HepG2 (cell line): ENCODE results near the gene SLAIN2. TPM values are rescaled to one million over a fixed set of nuclear protein-coding genes. Genes with fewer than 3 reads are reported as not detected.

Source experiments
- ATAC-seq: fragments of 200-7000 bp; cut with Tn5 transposase; 3 replicates; pipeline ENCODE4 v1.9.1; 2020; ENCODE audit warnings: mild to moderate bottlenecking, moderate library complexity
- BruUV-seq: library from RNA; stranded (reverse); fragments of 400-500 nt; replicated peaks from 2 replicates; lab custom pipeline; 2021; lab: Mats Ljungman, UMichigan
- CTCF ChIA-PET: fragments of 300-600 bp; formaldehyde crosslinking; extraction: SDS; loops from one replicate; lab custom pipeline; 2021; ENCODE audit warnings: low total read pairs, inconsistent platforms, low intra/inter-chr PET ratio; lab: Yijun Ruan, JAX
- POLR2A ChIA-PET: fragments of 350-600 bp; sonication (Branson Sonifier 250); formaldehyde crosslinking; loops from one replicate; lab custom pipeline; 2020; ENCODE audit warnings: antibody characterized with exemption, inconsistent platforms; lab: Yijun Ruan, JAX
- DNase-seq: peaks from one replicate; pipeline ENCODE4 v3.0.0-alpha.2; 2015; ENCODE audit warnings: low spot score
- FAIRE-seq: peaks from 3 replicates; lab custom pipeline; 2011; peaks lifted over from hg19 to GRCh38; lab: Jason Lieb, UNC
- H2AFZ ChIP-seq: one replicate; pipeline ENCODE4 v1.6.1; 2011; ENCODE audit warnings: low read length, inconsistent platforms
- H3K27ac ChIP-seq: fragments of 300-600 bp; 3 replicates; pipeline ENCODE4 v1.8.0; 2011; ENCODE audit warnings: mixed run types, mild to moderate bottlenecking, mixed read lengths, low read length, inconsistent platforms; ENCODE audit not compliant: insufficient read depth; ENCODE audit errors: extremely low read length
- H3K27me3 ChIP-seq, 2 experiments: fragments of 200-600 bp in 1 of 2; 2 replicates in 1 of 2; 3 replicates in 1 of 2; pipeline versions ENCODE4 v1.6.0 to v1.8.0; 2011; ENCODE audit warnings: low read length in 2 of 2, mild to moderate bottlenecking in 2 of 2, moderate library complexity in 2 of 2, inconsistent platforms in 1 of 2; ENCODE audit not compliant: insufficient read depth in 2 of 2, control insufficient read depth in 1 of 2
- H3K36me3 ChIP-seq, 2 experiments: fragments of 200-600 bp in 1 of 2; replicated peaks in 1 of 2; 2 replicates in 1 of 2; 3 replicates in 1 of 2; pipeline versions ENCODE4 v1.5.1 to v1.8.0; 2011; ENCODE audit warnings: low read length in 2 of 2, inconsistent platforms in 1 of 2; ENCODE audit not compliant: insufficient read depth in 2 of 2, control insufficient read depth in 1 of 2
- H3K4me1 ChIP-seq: 2 replicates; pipeline ENCODE4 v1.5.1; 2012; ENCODE audit warnings: low read length, inconsistent platforms; ENCODE audit not compliant: insufficient read depth
- H3K4me2 ChIP-seq: 2 replicates; pipeline ENCODE4 v1.6.0; 2011; ENCODE audit warnings: low read depth, low read length, inconsistent platforms
- H3K4me3 ChIP-seq, 3 experiments: fragments of 200-600 bp in 1 of 3; sonication (generic), shearing (Covaris generic) in 1 of 3; replicated peaks in 1 of 3; 2 replicates each; pipeline ENCODE4 v1.5.1; 2011 to 2016; ENCODE audit warnings: low read length in 3 of 3, inconsistent platforms in 2 of 3, low read depth in 2 of 3, mild to moderate bottlenecking in 2 of 3, control low read depth in 1 of 3, mixed read lengths in 1 of 3; ENCODE audit not compliant: insufficient read depth in 1 of 3
- H3K79me2 ChIP-seq: one replicate; pipeline ENCODE4 v1.6.1; 2011; ENCODE audit warnings: low read length, inconsistent platforms; ENCODE audit not compliant: insufficient read depth
- H3K9ac ChIP-seq: 2 replicates; pipeline ENCODE4 v1.6.0; 2011; ENCODE audit warnings: mild to moderate bottlenecking, low read depth, low read length, inconsistent platforms; ENCODE audit not compliant: insufficient read depth
- H3K9me3 ChIP-seq: 2 replicates; pipeline ENCODE4 v1.5.1; 2012; ENCODE audit warnings: mild to moderate bottlenecking, low read length
- H4K20me1 ChIP-seq: 2 replicates; pipeline ENCODE4 v1.6.0; 2011; ENCODE audit warnings: inconsistent platforms, mild to moderate bottlenecking, low read length, moderate library complexity; ENCODE audit not compliant: insufficient read depth
- ATF6 ChIP-seq: sonication (generic); formaldehyde crosslinking; conservative IDR thresholded peaks from 2 replicates; pipeline ENCODE4 v1.4.0; 2020; ENCODE audit warnings: missing genetic modification reagents
- CREB1 ChIP-seq, 2 experiments: fragments of 450-650 bp in 1 of 2; IDR thresholded peaks; 2 replicates each; pipeline ENCODE4 v1.6.1; 2016 to 2017; ENCODE audit warnings: control low read depth in 1 of 2, mild to moderate bottlenecking in 1 of 2, missing compliant biosample characterization in 1 of 2, missing genetic modification characterization in 1 of 2
- MED13 ChIP-seq: sonication (generic); formaldehyde crosslinking; IDR thresholded peaks from 2 replicates; pipeline ENCODE4 v1.5.0; 2020; ENCODE audit warnings: missing genetic modification reagents
- RERE ChIP-seq: IDR thresholded peaks from 2 replicates; pipeline ENCODE4 v1.6.1; 2016; ENCODE audit warnings: low read depth, missing genetic modification reagents, missing compliant biosample characterization
- SMC3 ChIP-seq: IDR thresholded peaks from 2 replicates; pipeline ENCODE4 v1.6.1; 2011; ENCODE audit warnings: low read length, improper control_type of control experiment
- STAG1 ChIP-seq: sonication (generic); formaldehyde crosslinking; IDR thresholded peaks from 2 replicates; pipeline ENCODE4 v1.4.0; 2020; ENCODE audit warnings: missing genetic modification reagents
- U2AF1 ChIP-seq: fragments of 200-400 bp; formaldehyde crosslinking; optimal IDR thresholded peaks from 2 replicates; pipeline ENCODE3; 2017; ENCODE audit warnings: mild to moderate bottlenecking, low read depth, low read length
- ZNF142 ChIP-seq: sonication (generic); formaldehyde crosslinking; IDR thresholded peaks from 2 replicates; pipeline ENCODE4 v1.4.0; 2020; ENCODE audit warnings: missing genetic modification reagents
- WGBS: methylation state at CpG from one replicate; pipeline ENCODE4 v1.1.6; 2017; ENCODE audit warnings: low lambda C conversion rate; 5-methylcytosine and 5-hydroxymethylcytosine counted together
- in situ Hi-C: cut with HindIII; loops from 2 replicates; pipeline ENCODE4 v1.10.0; 2017; ENCODE audit warnings: low pct_unique_long_range_greater_than_20kb; ENCODE audit not compliant: extremely low pct_ligation_motif_present
- intact Hi-C: fragments of 100-400 bp; cut with micrococcal nuclease; formaldehyde crosslinking; loops from one replicate; pipeline ENCODE4 v1.10.0; 2022; ENCODE audit not compliant: unreplicated experiment
- polyA plus RNA-seq, 8 experiments: library from polyadenylated mRNA; depleted of rRNA in 3 of 8; stranded (reverse) in 7 of 8; unstranded in 1 of 8; fragments of >200 nt; fragmentation: Illumina TruSeq in 4 of 8; extraction: Trizol in 4 of 8; gene quantifications; 2 replicates each; pipeline versions ENCODE4 v1.2.1 to v1.2.3, GENCODE V29; 2011 to 2016; ENCODE audit warnings: low read depth in 4 of 8, missing spikeins in 1 of 8, mixed read lengths in 1 of 8; ENCODE audit not compliant: insufficient read depth in 1 of 8
- total RNA-seq, 5 experiments: library from RNA; depleted of rRNA; stranded (reverse); fragments of >200 nt; fragmentation: Illumina TruSeq; extraction: Trizol; gene quantifications; 2 replicates each; pipeline ENCODE4 v1.2.3, GENCODE V29; 2016; ENCODE audit warnings: low read depth in 1 of 5

Gene SLAIN2
- total and polyA plus RNA-seq, 2 of the 13 experiments (the other 11 are each of a cell fraction or from before 2014, with no cell fraction given) = 20.7 to 22.5 TPM

GRCh38 chr4:48315728-48316630 lies 25.4 kb upstream of the SLAIN2 start:
- FAIRE-seq = peak; percentile 94
- H3K9ac ChIP-seq = no peak overlapping the region
- BruUV-seq = no TSS peak
- no peak overlapping the region for H3K27ac ChIP-seq
- no peaks in the 10 kb centered on the region for H3K36me3 ChIP-seq
- 24% methylated on average over 7 of the region's 7 CpGs for WGBS
- no peaks in the 10 kb centered on the region for H3K79me2 ChIP-seq
- no peaks in the 10 kb centered on the region; a peak in 1 of 5 replicates for H3K27me3 ChIP-seq
- in situ Hi-C loops (loop anchor here (5.0 kb wide), 1 partner anchor 231 kb away; no protein-coding TSS in a partner anchor), intact Hi-C loops (loop anchor here (1.0 to 10.0 kb wide), 4 partner anchors 25 to 649 kb away; partner anchors contain the start of gene SLAIN2)
- peak; percentile 54 for DNase-seq
- peak; percentile 80 for ATAC-seq
- no peak overlapping the region for H3K4me3 ChIP-seq
- CTCF ChIA-PET = interaction anchor here (2.5 kb wide), 1 partner anchor 231 kb away, joined by 23 read pairs; no protein-coding TSS in a partner anchor
- POLR2A ChIA-PET = no interaction called here
- H2AFZ ChIP-seq = no peak overlapping the region
- H3K4me2 ChIP-seq = no peak overlapping the region
- no peaks in the 10 kb centered on the region for H3K4me1 ChIP-seq
- H4K20me1 ChIP-seq = no peaks in the 10 kb centered on the region
- H3K9me3 ChIP-seq = no peaks in the 10 kb centered on the region
- TF ChIP-seq RERE (CRISPR knock-in tag) = no peak
- no peak for TF ChIP-seq MED13 (CRISPR knock-in tag)
- TF ChIP-seq ZNF142 (CRISPR knock-in tag) = no peak
- no peak for TF ChIP-seq U2AF1
- TF ChIP-seq CREB1 (IDR thresholded peaks at IDR 0.05) = no peak
- no peak for TF ChIP-seq CREB1 (CRISPR knock-in tag; IDR thresholded peaks at IDR 0.05)
- no peak for TF ChIP-seq ATF6 (CRISPR knock-in tag)
- TF ChIP-seq STAG1 = peak; percentile 76
- TF ChIP-seq SMC3 = peak; percentile 78; the same call in 1 of the 2 replicates
